HCT116 (cell line): Measurements from ENCODE around the gene KCNC4. TPM values are rescaled to one million over a fixed set of nuclear protein-coding genes. Genes with fewer than 3 reads are reported as not detected.

Source experiments
- ATAC-seq: fragments of 200-7000 bp; cut with Tn5 transposase; 2 replicates; pipeline ENCODE4 v1.9.1; 2020; ENCODE audit warnings: mild to moderate bottlenecking, moderate library complexity
- BruUV-seq: library from RNA; stranded (reverse); fragments of 400-500 nt; replicated peaks from 2 replicates; lab custom pipeline; 2021; lab: Mats Ljungman, UMichigan
- CTCF ChIA-PET: fragments of 300-600 bp; sonication (Branson Sonifier 250); formaldehyde crosslinking; loops from one replicate; lab custom pipeline; 2021; ENCODE audit warnings: antibody characterized with exemption; lab: Charles Lee
- POLR2A ChIA-PET: fragments of 300-600, 350-600 bp; sonication (Branson Sonifier 250); formaldehyde crosslinking; loops from one replicate; lab custom pipeline; 2021; ENCODE audit warnings: antibody characterized with exemption; lab: Charles Lee
- RAD21 ChIA-PET, 2 experiments: fragments of 300-600 bp; sonication (Branson Sonifier 250); formaldehyde crosslinking; loops; one replicate each; lab custom pipeline; 2023; ENCODE audit warnings: low total read pairs in 2 of 2; ENCODE audit not compliant: uncharacterized antibody in 2 of 2, unreplicated experiment in 2 of 2, low non-redundant PET in 1 of 2; lab: Charles Lee
- DNase-seq: peaks from one replicate; pipeline ENCODE4 v3.0.0-alpha.2; 2010; ENCODE audit warnings: low read depth, low spot score
- H2AFZ ChIP-seq: fragments of 200-600 bp; shearing (Covaris generic), sonication (generic); 2 replicates; pipeline ENCODE4 v1.6.1; 2017; ENCODE audit warnings: low read depth, mixed run types, mixed read lengths, antibody characterized with exemption, low read length; ENCODE audit not compliant: poor library complexity, severe bottlenecking
- H3K27ac ChIP-seq: 2 replicates; pipeline ENCODE4 v1.5.1; 2012; ENCODE audit warnings: low read depth, low read length
- H3K27me3 ChIP-seq: fragments of 200-600 bp; sonication (generic); 2 replicates; pipeline ENCODE4 v1.6.1; 2016; ENCODE audit warnings: mixed run types, low read length, mixed read lengths; ENCODE audit not compliant: insufficient read depth
- H3K36me3 ChIP-seq, 2 experiments: fragments of 200-500 bp in 1 of 2; fragments of 200-600 bp in 1 of 2; sonication (Bioruptor generic) in 1 of 2; sonication (generic) in 1 of 2; 2 replicates each; pipeline versions ENCODE4 v1.5.1 to v1.6.1; 2014 to 2016; ENCODE audit warnings: low read length in 2 of 2, inconsistent platforms in 1 of 2, mixed read lengths in 1 of 2, mixed run types in 1 of 2; ENCODE audit not compliant: insufficient read depth in 2 of 2, control insufficient read depth in 1 of 2
- H3K4me1 ChIP-seq, 2 experiments: fragments of 200-600 bp in 1 of 2; sonication (generic) in 1 of 2; 2 replicates each; pipeline versions ENCODE4 v1.5.1 to v1.6.1; 2012 to 2017; ENCODE audit warnings: low read length in 2 of 2, inconsistent platforms in 1 of 2, mild to moderate bottlenecking in 1 of 2, mixed read lengths in 1 of 2, mixed run types in 1 of 2, moderate library complexity in 1 of 2; ENCODE audit not compliant: insufficient read depth in 2 of 2, control insufficient read depth in 1 of 2
- H3K4me2 ChIP-seq: fragments of 200-600 bp; sonication (generic); 2 replicates; pipeline ENCODE4 v1.6.1; 2017; ENCODE audit warnings: mixed run types, low read length, mixed read lengths
- H3K4me3 ChIP-seq, 2 experiments: fragments of 200-600 bp in 1 of 2; sonication (generic) in 1 of 2; replicated peaks in 1 of 2; 2 replicates each; pipeline ENCODE4 v1.5.1; 2011 to 2016; ENCODE audit warnings: low read length in 2 of 2, control low read depth in 1 of 2, low read depth in 1 of 2, mild to moderate bottlenecking in 1 of 2, mixed read lengths in 1 of 2, mixed run types in 1 of 2
- H3K79me2 ChIP-seq: fragments of 200-600 bp; sonication (generic); 2 replicates; pipeline ENCODE4 v1.6.1; 2017; ENCODE audit warnings: mild to moderate bottlenecking, mixed run types, low read length, moderate library complexity, mixed read lengths; ENCODE audit not compliant: insufficient read depth
- H3K9ac ChIP-seq: fragments of 200-600 bp; sonication (generic); 2 replicates; pipeline ENCODE4 v1.6.1; 2016; ENCODE audit warnings: low read length, mixed read lengths
- H3K9me2 ChIP-seq: fragments of 200-600 bp; sonication (generic), shearing (Covaris generic); 2 replicates; pipeline ENCODE4 v1.6.1; 2017; ENCODE audit warnings: mixed run types, mild to moderate bottlenecking, moderate library complexity; ENCODE audit not compliant: insufficient read depth
- H3K9me3 ChIP-seq, 2 experiments: fragments of 200-500 bp in 1 of 2; fragments of 200-600 bp in 1 of 2; sonication (Bioruptor generic) in 1 of 2; sonication (generic) in 1 of 2; 2 replicates each; pipeline ENCODE4 v1.6.1; 2014 to 2017; ENCODE audit warnings: low read length in 2 of 2, mixed read lengths in 2 of 2, inconsistent platforms in 1 of 2, low read depth in 1 of 2, mild to moderate bottlenecking in 1 of 2, mixed run types in 1 of 2, moderate library complexity in 1 of 2; ENCODE audit not compliant: control insufficient read depth in 1 of 2, insufficient read depth in 1 of 2
- H4K20me1 ChIP-seq: fragments of 200-600 bp; sonication (generic), shearing (Covaris generic); 2 replicates; pipeline ENCODE4 v1.6.1; 2017; ENCODE audit warnings: mixed run types, mild to moderate bottlenecking, moderate library complexity; ENCODE audit not compliant: insufficient read depth
- CEBPB ChIP-seq: IDR thresholded peaks from 2 replicates; pipeline ENCODE4 v1.6.1; 2012; ENCODE audit warnings: low read depth
- ELF1 ChIP-seq: IDR thresholded peaks from 2 replicates; pipeline ENCODE4 v1.6.1; 2012; ENCODE audit warnings: low read depth, borderline replicate concordance
- JUND ChIP-seq: IDR thresholded peaks from 2 replicates; pipeline ENCODE4 v1.6.1; 2012
- POLR2A ChIP-seq: IDR thresholded peaks from 2 replicates; pipeline ENCODE4 v1.7.0; 2011; ENCODE audit warnings: borderline replicate concordance; ENCODE audit not compliant: insufficient read depth, insufficient read length; ENCODE audit errors: extremely low read depth
- REST ChIP-seq: IDR thresholded peaks from 2 replicates; pipeline ENCODE4 v1.6.1; 2012; ENCODE audit warnings: low read depth
- SP1 ChIP-seq: IDR thresholded peaks from 2 replicates; pipeline ENCODE4 v1.6.1; 2012; ENCODE audit warnings: low read depth
- TCF7L2 ChIP-seq: IDR thresholded peaks from 2 replicates; pipeline ENCODE4 v1.7.0; 2011; ENCODE audit warnings: borderline replicate concordance, inconsistent platforms; ENCODE audit not compliant: insufficient read depth, insufficient read length; ENCODE audit errors: extremely low read depth
- YY1 ChIP-seq: IDR thresholded peaks from 2 replicates; pipeline ENCODE4 v1.6.1; 2011; ENCODE audit warnings: low read length, low read depth, moderate library complexity, mild to moderate bottlenecking; ENCODE audit not compliant: insufficient replicate concordance; ENCODE audit errors: extremely low read depth
- ZBTB33 ChIP-seq: IDR thresholded peaks from 2 replicates; pipeline ENCODE4 v1.6.1; 2011; ENCODE audit warnings: mild to moderate bottlenecking, low read length, moderate library complexity; ENCODE audit not compliant: insufficient replicate concordance; ENCODE audit errors: extremely low read depth
- ZNF274 ChIP-seq: fragments of 200-500 bp; sonication (Bioruptor generic); IDR thresholded peaks from 2 replicates; pipeline ENCODE4 v1.6.1; 2014; ENCODE audit warnings: mild to moderate bottlenecking, low read depth, low read length, inconsistent platforms
- intact Hi-C: fragments of 100-400 bp; cut with micrococcal nuclease; formaldehyde crosslinking; loops from 2 replicates; pipeline ENCODE4 v1.10.0; 2022
- total RNA-seq: library from RNA; stranded (reverse); gene quantifications from one replicate; pipeline ENCODE4 v1.2.1, GENCODE V29; 2021; ENCODE audit not compliant: unreplicated experiment

Gene KCNC4
- total RNA-seq, 1 experiment from 2014 or later, result 13.0 TPM

- Histone ChIP-seq H2AFZ (no peak overlapping the region), H3K9me2 (no peaks in the 10 kb centered on the region), H3K36me3 (no peaks in the 10 kb centered on the region), H3K9me3 (no peaks in the 10 kb centered on the region), H3K27me3 (no peaks in the 10 kb centered on the region), H4K20me1 (no peaks in the 10 kb centered on the region), H3K4me2 (no peak overlapping the region), H3K27ac (no peak overlapping the region), H3K4me1 (no peaks in the 10 kb centered on the region), H3K79me2 (no peaks in the 10 kb centered on the region), H3K4me3 (no peak overlapping the region), H3K9ac (no peak overlapping the region)
- intact Hi-C loops, result no loop called here
- ChIA-PET RAD21 (no interaction called here), CTCF (no interaction called here), POLR2A (no interaction called here)
- no peak for TF ChIP-seq SP1
- TF ChIP-seq ELF1, result no peak
- TF ChIP-seq YY1, result no peak
- no peak for TF ChIP-seq ZBTB33
- no peak for TF ChIP-seq JUND
- DNase-seq, result no peak
- ATAC-seq, result no peak
- BruUV-seq, result no TSS peak
These were observed 43.1 kb downstream of the KCNC4 start for GRCh38 chr1:110253213-110253612.

GRCh38 chr1:110254604-110255391 is 44.7 kb downstream of the KCNC4 start:
- no peak for TF ChIP-seq ZBTB33
- no peak for TF ChIP-seq TCF7L2
- TF ChIP-seq JUND, result no peak
- no peak for TF ChIP-seq POLR2A
- no peak for TF ChIP-seq REST
- TF ChIP-seq YY1, result no peak
- TF ChIP-seq ZNF274, result no peak
- no peak for TF ChIP-seq CEBPB
- DNase-seq (no peak), ATAC-seq (peak; percentile 65)
- Histone ChIP-seq H3K4me1 (peaks cover 0 to 8% of the 10 kb centered on the region in 2 experiments; a peak in 2 of 4 replicates), H3K36me3 (no peaks in the 10 kb centered on the region), H3K27me3 (no peaks in the 10 kb centered on the region), H3K9me3 (no peaks in the 10 kb centered on the region), H3K79me2 (no peaks in the 10 kb centered on the region), H3K4me3 (no peak overlapping the region), H3K27ac (no peak overlapping the region), H4K20me1 (no peaks in the 10 kb centered on the region), H3K9me2 (no peaks in the 10 kb centered on the region), H3K4me2 (no peak overlapping the region), H2AFZ (no peak overlapping the region), H3K9ac (no peak overlapping the region)
- intact Hi-C loops, result no loop called here
- CTCF ChIA-PET, result no interaction called here
- POLR2A ChIA-PET, result no interaction called here
- BruUV-seq, result no TSS peak
- RAD21 ChIA-PET, result no interaction called here
